NCI-H345 treated with DMSO at 0.1 percent for 48 hours (cell line): ENCODE data around the gene EEF1G.
"Not testable (repeated sequence)": the region's sequence is repeated elsewhere in the genome, so short reads cannot be mapped to it uniquely, and the experiment has no call there.

ENCODE experiments used
- DNase-seq: peaks from one replicate; lab custom pipeline; 2025; ENCODE audit not compliant: unreplicated experiment; lab: John Stamatoyannopoulos, UW

EEF1G gene

DNA sequence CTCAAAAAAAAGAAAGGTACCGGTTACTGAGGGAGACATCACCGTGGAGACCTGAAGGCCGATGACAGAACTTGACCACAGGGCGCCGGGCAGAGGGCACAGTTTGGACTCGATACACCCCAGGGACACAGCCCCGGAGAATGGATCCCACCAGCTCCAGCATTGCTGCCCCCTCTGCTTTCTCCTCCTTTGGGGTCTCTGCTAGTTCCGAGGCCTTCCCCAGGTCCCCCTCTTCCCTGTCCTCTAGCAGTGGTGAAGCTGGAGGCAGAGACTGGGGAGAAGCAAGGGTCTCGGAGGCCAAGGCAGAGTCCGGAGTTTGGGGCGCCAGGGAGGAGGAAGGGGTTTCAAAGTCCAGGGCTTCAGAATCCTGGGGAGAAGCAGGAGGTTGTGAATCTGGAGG lies 4.8 kb upstream of the EEF1G start:
- no peak for DNase-seq

DNA sequence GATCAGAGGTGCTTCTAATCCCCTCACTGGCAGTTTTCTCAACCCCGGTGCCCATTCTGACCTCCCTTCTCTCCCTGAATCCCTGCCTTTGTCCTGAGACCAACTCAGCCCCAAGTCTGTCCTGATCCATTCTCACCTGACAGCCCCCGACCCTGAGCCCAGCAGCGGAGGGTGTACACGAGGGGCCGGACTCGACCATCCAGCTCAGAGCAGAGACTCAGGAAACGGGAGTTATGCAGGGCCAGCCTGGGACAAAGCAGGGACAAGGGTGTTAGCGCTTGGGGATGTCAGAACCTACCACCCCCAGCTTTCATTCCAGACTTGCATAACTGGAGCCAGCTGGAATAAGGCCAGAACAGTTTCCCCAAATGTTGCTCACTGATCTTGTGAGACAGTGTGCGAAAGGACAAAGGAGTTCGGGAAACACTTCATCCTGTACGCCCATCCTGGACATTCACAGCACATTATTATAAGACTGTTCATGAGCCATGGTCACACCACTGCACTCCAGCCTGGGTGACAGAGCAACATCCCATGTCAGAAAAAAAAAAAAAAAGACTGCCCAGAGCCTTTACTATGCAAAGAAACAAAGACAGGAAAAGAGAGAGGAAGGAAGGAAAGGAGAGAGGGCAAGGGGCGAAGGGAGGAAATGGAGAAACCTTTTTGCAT lies 3.5 kb upstream of the EEF1G start:
- no peak for DNase-seq

DNA sequence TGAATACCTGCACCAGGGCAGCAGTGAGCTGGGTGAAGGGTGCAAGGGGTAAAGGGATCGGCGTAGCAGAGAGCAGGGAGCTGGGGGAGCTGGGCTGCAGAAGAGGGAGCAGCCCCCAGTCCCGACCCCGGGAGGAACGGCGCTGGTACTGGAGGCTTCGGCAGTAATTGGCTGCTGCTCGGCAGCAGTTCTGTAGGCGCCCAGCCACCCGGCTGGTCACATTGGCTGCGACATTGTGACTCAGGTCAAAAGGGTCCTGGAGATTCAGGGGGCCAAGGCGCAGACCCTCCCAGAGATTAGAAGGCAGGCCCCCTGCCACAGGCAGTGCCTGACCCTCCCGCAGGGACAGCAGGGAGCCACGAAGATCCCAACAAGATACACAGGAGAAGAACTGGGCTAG lies 2.1 kb upstream of the EEF1G start:
- no peak for DNase-seq

DNA sequence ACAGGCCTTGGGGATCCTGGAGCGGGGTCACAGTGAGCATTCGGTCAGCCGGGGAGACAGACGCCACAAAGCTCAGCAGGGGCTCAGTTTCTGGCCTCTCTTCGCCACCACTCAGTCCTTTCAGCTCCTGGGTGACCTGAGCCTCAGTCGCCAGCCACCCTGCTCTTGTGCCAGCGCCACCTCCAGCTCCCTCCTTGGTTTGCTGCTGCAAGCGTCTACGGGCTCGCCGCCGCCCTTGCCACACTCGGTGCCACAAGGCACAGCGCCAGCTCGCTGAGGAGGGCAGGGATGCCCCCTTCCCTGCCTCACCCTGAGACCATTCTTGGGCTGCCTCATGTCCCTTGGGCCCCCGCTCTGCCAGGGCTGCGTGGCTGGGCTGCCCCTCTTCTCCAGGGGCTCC lies 1.5 kb upstream of the EEF1G start:
- no peak for DNase-seq

DNA sequence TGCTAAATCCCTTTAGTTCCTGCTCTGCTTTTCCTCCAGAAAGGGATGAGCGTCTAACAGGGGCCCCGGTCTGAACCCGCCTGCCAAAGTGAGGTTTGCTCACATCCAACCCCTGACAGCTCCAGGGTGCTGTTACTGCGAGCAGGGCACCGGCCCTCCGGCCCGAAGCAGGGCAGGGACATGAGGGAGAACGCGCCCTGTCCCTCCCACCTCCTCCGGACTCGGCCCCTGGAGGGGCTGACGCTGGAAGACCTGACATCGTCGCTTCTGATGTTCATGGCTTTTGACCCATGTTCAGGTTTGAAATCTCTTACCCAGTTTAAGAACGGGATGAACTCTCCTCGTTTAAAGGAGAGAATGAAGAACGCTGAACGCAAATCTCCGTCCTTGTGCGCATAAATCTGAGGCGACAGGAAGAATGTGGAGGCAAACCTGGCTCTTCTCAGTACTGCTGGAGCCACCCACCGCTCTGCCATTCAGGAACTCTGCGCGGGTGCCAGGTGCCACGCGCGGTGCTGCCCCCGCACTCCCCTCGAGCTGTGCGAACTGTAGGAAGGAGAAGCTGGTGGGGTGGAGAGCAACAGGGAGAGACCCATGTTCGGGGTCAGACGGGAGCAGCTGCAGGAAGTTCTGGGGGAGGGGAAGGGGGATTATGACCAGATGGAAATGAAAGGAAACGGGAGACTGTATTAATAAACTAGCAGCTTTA lies 826 bp upstream of the EEF1G start:
- DNase-seq = no peak

DNA sequence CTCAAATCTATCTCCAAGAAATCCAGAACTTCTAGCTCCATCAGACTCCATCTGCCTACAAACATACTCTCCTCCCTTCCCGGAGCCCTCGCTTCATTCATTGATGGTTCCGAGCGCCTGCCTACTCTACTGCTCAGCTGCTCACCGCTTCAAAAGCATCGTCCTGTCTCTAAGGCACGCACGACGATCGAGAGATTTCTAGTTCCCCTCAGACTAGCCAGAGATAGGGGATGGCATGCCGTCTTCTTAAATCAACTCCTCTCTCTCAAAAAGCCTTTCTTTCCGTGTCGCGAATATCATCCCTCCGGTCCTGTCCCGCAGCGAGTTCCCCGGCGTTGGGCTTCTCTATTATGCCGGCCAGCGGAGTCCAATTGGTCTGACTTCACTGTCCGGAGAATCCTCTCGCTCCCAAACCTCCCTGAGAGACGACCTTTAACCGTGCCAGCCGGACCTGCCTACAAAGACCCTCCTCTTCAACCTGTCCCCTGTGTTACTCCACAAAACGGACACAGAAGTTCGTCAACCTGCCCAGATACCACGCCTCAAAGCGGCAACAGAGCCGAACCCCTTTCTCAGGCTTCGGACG lies 592 bp downstream of the EEF1G start:
- DNase-seq = no peak

DNA sequence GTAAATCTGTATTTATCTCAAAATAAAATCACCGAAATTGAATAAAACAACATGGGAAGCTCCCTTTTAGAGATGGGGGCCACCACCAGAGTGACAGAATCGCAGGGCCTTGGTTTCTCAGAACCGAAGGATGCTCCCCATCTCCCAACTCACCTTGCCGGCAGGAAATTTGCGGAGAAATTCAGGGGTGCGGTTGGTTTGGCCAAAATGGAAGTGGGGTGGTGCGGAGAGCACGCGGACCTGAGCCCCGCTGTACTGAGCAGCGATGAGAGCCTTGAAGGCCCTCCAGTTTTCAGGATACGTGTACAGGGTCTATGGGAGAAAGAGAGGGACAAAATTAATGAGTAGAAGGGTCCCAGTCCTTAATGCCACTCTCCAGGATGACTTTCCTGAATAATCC lies 1.3 kb downstream of the EEF1G start:
- DNase-seq = no peak

DNA sequence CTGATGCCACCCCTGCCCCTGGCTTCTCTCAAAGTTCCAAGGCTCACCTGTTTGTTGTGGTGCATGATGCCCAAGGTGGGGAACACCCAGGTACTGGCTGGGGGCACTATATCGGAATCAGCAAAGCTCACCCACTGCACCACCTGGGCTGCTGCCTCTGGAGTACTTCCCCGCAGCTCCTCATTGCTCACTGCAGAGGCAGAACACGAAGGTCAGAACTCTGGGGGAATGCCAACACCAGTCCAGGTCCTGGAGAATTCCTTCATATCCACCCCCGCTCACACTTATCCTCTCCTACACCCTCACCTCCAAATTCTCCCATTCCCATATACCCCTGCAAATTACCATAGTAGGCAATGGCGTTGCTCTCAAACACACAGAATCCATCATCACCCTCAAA lies 2.2 kb downstream of the EEF1G start:
- not testable (repeated sequence) for DNase-seq

DNA sequence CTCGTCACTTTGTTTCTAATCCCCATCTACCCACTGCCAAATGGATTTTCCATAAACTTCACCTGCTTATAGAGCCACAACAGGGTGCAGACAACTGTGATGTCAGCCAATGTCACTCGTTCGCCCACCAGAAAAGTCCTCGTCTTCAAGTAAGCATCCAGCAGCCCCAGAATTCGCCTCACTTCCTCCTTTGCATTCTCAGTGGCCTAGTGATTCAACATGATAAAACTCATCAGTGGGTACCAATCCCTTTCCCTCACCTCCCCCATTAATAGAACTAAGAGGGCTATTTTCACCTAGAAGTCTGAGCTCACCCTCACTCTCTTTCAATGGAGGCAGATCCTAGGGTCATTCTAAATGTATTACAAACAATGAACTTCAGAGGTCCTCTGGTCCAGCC lies 2.8 kb downstream of the EEF1G start:
- DNase-seq = not testable (repeated sequence)

DNA sequence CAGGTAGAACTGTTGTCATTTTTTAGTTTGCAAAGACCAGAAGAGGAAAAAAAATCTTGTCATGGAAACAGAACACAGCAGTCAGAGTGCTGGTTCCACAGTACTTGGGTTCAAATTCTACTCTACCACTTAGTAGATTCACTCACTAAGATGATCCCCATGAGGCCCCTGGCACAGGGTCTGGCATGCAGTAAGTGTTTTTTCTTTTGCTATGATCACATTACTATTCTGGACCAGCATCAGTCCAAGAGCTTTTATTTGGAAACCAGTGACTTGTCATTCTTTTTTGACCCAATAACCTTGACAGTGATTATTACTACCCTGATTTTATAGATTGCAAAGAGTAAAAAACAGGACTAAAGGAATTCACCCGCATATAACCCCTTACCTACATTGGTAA lies 4.1 kb downstream of the EEF1G start:
- DNase-seq = no peak

DNA sequence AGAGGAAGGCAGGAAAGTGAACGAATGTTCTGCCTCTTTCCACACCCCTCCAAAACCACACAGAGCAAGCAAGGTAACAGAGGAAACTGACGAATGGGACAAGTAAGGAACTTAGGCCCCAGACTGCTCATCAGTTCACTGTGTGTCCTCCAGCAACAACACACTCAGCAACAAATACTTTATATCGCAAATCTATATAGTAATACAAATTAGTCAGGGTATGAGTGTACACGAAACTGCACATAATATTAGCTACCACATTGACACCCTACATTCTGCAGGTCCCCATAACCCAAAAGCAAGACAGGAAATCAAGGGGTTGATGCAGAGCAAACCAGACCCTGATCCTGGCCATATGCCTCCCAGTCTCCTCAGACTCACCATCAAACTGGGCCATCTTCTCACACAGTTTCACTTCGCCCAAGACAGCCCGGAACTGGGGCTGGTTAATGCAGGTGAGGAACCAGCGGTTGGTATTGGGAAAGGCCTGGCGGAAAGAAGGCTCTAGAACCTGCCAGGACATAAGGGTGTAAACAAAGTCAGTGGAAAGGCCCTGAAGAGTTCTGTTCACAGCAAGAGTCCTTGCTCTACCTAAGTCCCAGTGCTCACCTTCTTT lies 6.6 kb downstream of the EEF1G start:
- DNase-seq = no peak

DNA sequence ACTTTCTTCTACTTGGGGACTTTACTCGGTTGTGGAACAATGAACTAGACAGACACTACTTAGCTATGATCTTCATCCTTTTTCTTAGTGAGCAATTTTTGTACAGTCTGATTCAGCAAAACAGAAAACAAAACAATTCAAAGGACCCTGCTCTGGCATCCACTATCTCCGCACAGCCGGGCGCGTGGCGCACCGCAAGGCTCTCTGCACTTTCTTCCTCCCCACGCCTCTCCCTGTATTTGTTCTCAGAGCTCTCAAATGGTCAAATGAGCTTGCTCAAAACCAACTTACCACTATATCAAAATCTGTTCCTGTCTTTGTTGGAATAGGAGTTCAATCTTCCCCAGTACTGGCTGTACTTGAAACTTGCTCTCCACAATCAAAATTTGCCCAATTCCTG lies 7.4 kb downstream of the EEF1G start:
- no peak for DNase-seq

DNA sequence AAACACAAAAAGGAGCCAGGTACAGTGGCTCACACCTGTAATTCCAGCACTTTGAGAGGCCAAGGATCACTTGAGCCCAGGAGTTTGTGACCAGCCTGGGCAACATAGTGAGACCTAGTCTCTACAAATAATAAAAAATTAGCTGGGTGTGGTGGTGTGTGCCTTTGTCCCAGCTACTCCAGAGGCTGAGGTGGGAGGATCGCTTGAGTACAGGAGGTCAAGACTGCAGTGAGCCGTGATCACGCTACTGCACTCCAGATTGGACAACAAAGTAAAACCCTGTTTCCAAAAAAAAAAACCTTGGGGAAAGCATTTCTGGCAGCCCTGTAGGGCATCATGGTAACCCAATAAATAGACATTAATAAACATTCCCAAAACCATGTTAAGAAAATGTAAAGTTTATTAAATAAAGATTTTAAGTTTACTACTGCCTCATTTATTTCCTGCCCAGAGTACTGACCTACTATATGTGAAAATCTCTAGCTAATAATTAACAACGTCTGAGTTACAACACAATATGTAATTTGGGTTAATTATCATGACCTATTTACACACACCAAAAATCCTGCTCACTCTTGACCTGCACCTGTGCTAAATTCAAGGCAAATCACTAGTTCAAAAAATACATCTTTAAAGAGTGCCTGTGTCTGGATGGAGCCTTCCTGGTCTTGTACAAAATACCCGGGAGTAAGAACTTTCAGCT lies 8.4 kb downstream of the EEF1G start:
- DNase-seq = no peak

DNA sequence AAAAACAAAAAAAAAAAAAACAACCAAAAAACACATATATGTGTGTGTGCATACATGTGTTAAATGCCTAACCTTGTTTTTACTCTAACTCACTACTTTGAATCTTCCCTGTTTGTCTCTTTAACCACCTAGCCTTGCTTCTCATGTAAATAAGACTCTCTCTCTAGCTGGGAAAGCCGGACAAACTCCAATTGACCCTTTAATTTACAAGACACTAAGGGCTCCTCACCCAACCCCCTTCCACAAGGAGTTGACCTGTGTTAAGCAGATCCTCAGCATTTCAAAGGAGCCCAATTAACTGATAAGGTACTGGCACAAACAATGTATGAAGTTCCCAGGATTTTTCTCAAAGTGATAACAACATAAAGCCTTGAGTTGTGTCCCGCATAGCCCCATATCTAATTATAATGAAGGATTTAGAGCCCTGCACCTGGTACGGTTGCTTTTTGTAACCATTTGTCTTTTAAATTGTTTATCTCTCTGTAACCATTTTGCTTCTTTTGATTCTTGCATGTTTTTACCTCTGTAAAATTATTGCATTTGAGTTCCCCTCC lies 11.9 kb downstream of the EEF1G start:
- DNase-seq = not testable (repeated sequence)

DNA sequence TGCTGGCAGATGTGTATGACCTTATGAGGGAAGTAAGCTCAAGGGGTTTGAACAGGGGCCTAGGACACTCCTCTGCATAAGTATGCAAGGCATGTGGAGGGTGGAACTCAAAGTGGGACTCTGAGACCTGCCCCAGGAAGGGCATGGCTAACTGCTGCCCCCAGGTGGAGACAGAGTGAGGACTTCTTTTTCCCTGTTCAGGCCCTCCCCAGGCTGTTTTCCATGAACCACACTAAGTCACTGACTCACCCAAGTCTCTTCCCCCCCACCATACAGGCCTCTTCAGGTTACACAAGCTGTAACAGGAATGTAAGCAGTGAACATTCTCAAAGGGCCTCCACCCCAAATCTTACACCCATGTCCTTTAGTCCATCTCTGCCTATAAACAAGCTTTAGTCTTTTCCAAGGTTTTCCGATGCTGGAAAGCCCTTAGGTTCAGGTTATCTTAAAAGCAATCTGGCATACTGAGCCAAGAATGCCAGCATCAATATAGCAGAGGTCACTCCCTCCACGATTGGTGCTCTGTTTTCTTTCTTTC lies 13.1 kb downstream of the EEF1G start:
- DNase-seq = no peak

DNA sequence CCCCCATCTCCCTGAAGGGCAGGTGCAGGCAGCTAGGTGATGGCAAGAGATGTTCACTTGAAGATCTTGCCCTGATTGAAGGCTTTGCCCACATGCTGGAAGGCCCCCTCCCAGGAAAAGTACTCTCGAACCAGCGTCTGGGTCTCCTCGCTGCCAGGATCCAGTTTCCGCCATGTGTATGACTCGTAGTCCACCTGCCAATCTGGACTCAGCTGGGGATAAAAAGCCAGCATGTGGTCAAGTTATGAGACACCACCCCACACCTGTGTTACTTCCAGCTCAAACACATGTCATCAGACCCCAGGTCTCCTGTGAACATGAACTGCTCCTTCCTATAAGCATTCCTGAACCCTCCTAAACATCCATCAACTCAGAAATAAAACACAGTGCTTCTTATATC lies 14.1 kb downstream of the EEF1G start:
- not testable (repeated sequence) for DNase-seq

DNA sequence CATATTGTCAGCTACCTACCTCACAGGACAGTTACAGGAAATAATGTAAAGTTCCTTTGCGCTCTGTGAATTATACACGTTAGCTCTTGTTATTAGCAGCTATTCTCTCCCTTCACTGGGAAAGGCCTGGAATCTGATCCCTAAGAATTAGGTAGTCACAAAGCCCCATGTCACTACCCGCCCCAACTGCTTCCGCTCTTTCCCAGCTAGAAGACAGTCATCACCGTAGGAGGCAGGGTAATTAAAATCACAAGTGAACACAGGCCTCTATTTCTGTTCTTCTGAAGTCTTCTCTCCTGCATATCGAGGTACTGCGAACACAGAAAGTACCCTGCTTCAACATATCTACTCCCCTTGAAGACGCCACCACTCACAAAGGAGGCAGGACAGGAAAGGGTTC lies 14.5 kb downstream of the EEF1G start:
- no peak for DNase-seq

DNA sequence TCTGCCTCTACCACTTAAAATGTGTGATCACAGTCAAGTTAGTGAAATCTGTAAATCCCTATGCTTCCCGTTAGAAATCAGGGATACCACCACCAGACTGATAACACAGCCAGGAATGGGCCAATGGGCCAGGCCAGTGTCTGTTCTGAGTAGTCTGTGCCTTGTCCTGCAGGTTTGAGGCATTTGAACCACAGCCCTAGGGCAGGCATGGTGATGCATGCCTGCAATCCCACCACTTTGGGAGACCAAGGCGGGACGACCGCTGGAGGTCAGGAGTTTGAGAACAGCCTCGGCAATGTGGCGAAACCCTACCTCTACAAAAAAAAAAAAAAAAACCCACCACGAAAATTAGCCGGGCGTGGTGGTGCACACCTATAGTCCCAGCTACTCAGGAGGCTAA lies 15.0 kb downstream of the EEF1G start:
- DNase-seq = no peak

DNA sequence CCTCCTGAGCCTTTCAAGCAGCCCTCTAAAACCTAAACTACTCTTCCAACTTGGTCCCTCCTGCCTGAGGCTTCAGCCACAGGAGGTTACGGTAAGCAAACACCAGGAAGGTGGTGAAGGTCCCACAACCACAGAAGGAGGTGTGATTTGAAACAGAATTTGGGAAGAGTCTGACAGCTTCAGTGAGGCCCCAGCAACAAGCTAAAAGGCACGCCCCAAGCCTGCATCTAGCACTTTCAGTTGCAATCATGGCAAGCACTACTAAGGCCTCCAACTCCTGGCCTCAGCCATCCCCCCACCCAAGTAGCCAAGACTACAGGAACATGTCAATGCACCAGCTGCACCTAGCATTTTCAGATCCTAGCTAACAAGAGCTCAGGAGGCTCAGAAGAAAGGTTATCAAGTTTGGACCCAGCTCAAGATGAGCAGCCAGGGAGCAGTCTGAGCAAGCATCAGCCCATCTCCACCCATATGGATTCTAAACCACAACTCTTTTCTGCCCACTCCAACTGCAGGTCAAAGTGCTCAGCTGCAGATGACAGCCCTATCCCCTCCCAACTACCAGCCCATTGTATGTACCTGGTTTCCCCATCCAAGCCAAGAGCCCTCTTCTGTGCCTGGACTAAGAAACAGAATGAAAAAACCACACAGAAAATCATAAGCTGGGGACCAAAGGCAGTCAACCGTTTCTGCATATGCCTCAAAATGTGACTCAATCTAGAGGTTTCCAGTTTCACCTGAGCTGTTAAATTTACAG lies 16.6 kb downstream of the EEF1G start:
- no peak for DNase-seq
